ENCODE results near the gene FAM53C.

The FAM53C gene

DNA sequence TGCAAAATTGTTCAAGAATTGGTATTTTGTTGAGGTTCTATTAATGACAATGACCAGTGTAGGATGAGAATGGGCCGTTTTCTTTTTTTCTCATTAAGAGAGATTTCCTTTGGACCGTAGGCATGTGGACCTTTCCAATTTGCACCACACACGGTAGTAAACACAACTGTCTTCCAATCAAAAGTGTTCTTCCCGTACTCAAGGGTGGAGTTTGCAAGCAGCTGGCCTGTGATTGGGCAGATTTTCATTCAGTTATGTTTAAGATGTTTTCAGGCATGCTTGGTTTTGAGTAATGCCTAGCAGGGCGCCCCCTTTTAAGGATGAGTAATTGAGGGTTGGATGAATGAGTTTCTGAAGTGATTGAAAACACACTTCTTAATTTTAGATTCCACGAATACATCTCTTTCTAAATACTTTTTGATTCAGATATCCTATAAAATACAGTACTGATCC is 16.9 kb downstream of the FAM53C start:
- TF ChIP-seq CTCF (IDR thresholded peaks at IDR 0.05; ENCODE audit: low read depth, low read length) = no peak
- peak overlapping the region in 1 of 2 donors; percentile 87 for H3K4me3 ChIP-seq (replicated peaks in 1 of 2; ENCODE audit: low read depth in 2 of 2, low read length in 2 of 2)
- peak; percentile 83 to 90 for DNase-seq (ENCODE audit: low read depth in 2 of 2)

DNA sequence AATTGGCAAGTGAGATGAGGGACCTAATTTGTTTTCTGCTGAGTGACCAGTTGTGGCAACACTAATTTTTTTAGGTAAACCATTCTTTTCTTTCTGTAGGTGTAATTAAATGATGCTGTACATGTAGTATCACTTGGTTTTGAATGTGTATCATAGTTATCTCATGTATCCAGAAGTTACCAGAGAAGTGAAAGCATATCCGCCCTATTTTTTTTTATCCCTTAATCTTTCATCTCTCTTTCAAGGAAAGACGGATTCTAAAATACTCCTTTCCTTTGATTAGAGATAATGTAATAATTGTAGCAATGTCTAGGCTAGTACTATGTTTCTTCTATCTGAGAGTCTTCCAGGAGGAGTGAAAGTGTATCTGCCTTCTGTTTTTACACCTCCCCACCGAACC is 21.6 kb downstream of the FAM53C start:
- TF ChIP-seq CTCF (IDR thresholded peaks at IDR 0.05; ENCODE audit: low read depth, low read length) = no peak
- DNase-seq (ENCODE audit: low read depth in 2 of 2) = no peak
- no peak overlapping the region for H3K4me3 ChIP-seq (replicated peaks in 1 of 2; ENCODE audit: low read depth in 2 of 2, low read length in 2 of 2)

DNA sequence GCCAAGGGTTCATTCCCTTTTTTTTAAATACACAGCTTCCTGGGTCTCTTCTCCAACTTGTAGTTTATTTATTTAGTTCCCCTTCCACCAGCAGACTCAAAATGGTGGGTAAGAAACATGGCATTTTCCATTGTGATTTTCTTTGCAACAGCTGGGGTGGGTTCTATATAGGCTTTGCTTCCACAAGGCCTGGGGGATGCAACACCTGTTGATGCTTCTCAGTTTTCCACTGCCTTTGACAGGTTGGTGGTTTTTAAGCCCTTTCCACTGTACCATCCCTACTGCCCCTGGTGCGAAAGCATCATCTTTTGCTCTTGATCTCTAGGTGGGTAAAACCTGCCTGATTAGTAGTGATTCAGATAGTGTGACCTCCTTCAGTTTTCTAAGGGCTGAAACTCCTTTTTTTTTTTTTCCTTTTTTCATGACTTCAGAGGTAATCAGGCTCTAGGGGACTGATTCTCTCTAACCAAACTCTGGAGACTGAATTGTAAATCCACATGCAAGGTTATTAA is 22.9 kb downstream of the FAM53C start:
- no peak for DNase-seq (ENCODE audit: low read depth in 2 of 2)
- no peak overlapping the region for H3K4me3 ChIP-seq (replicated peaks in 1 of 2; ENCODE audit: low read depth in 2 of 2, low read length in 2 of 2)
- TF ChIP-seq CTCF (IDR thresholded peaks at IDR 0.05; ENCODE audit: low read depth, low read length) = no peak

GRCh38 chr5:138364576-138364975 is 26.5 kb downstream of the FAM53C start:
- no peak overlapping the region for H3K4me3 ChIP-seq (replicated peaks in 1 of 2; ENCODE audit: low read depth in 2 of 2, low read length in 2 of 2)
- no peak for DNase-seq (ENCODE audit: low read depth in 2 of 2)
- TF ChIP-seq CTCF (IDR thresholded peaks at IDR 0.05; ENCODE audit: low read depth, low read length) = no peak

- TF ChIP-seq CTCF (IDR thresholded peaks at IDR 0.05; ENCODE audit: low read depth, low read length) = no peak
- no peak for DNase-seq (ENCODE audit: low read depth in 2 of 2)
- H3K4me3 ChIP-seq (replicated peaks in 1 of 2; ENCODE audit: low read depth in 2 of 2, low read length in 2 of 2) = no peak overlapping the region
Measured at GRCh38 chr5:138366632-138367382, 28.7 kb downstream of the FAM53C start.

DNA sequence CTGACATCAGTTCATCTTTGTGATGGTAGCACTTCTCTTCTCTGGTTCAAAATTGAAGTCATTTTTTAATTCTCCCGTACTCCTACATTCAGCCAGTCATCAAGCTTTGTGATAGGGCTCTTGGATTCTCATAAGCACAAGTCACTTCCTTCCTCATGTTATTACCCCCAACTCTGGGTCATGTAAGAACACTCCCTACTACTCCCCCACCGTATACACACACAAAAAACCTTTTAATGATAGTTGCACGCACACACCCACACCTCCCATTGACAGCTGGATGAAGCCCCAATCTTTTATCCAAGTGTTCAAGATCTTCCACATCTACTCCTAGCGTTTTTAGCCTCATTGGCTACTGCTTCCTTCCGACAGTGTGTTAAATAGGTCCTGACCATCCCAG is 31.2 kb downstream of the FAM53C start:
- TF ChIP-seq CTCF (IDR thresholded peaks at IDR 0.05; ENCODE audit: low read depth, low read length) = no peak
- no peak overlapping the region for H3K4me3 ChIP-seq (replicated peaks in 1 of 2; ENCODE audit: low read depth in 2 of 2, low read length in 2 of 2)
- peak in 1 of 2 donors; percentile 28 for DNase-seq (ENCODE audit: low read depth in 2 of 2)

Measured in cardiac fibroblast (primary cell).